NOMO-1 (cell line): Measurements from ENCODE around the gene COLEC11.
"Not testable (repeated sequence)": the region's sequence is repeated elsewhere in the genome, so short reads cannot be mapped to it uniquely, and the experiment has no call there.

Experiments used
- DNase-seq, 2 experiments: peaks; one replicate each; lab custom pipeline; 2025; ENCODE audit not compliant: unreplicated experiment in 2 of 2; lab: John Stamatoyannopoulos, UW

The COLEC11 gene

DNA sequence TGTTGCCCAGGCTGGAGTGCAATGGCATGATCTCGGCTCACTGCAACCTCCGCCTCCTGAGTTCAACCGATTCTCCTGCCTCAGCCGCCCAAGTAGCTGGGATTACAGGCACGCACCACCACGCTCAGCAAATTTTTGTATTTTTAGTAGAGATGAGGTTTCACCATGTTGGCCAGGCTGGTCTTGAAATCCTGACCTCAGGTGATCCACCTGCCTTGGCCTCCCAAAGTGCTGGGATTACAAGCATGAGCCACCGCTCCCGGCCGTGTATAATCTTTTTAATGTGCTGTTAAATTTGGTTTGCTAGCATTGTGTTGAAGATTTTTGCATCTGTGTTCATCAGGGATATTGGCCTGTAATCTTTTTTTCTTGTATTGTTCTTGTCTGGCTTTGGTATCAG lies 24.7 kb downstream of the COLEC11 start:
- not testable (repeated sequence) for DNase-seq

DNA sequence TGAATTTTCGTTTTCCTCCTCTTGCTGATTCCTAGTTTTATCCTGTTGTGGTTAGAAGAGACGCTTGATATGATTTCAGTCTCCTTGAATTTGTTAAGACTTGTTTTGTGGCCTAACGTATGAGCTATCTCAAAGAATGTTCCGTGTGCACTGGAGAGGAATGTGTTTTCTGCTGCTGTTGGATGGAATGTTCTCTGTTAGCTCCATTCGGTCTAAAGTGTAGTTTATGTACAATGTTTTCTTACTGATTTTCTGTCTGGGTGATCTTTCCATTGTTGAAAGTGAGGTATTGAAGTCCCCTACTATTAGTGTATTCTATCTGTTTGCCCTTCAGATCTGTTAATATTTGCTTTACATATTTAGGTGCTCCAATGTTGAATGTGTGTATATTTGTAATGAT lies 25.9 kb downstream of the COLEC11 start:
- no peak for DNase-seq

DNA sequence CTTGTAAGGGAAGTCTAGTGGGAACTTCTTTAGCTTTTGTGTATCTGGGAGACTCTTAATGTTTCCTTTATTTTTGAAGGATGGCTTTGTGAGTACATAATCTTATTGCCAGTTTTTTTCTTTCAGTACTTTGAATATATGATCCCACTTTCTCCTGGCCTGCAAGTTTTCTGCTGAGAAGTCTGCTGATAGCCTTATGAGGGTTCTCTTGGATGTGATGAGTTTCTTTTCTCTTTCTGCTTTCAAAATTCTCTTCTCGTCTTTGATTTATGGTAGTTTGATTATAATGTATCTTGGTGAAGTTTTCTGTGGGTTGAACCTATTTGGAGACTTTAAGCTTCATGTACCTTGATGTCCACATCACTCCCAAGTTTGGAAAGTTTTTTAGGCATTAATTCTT lies 28.1 kb downstream of the COLEC11 start:
- no peak for DNase-seq

DNA sequence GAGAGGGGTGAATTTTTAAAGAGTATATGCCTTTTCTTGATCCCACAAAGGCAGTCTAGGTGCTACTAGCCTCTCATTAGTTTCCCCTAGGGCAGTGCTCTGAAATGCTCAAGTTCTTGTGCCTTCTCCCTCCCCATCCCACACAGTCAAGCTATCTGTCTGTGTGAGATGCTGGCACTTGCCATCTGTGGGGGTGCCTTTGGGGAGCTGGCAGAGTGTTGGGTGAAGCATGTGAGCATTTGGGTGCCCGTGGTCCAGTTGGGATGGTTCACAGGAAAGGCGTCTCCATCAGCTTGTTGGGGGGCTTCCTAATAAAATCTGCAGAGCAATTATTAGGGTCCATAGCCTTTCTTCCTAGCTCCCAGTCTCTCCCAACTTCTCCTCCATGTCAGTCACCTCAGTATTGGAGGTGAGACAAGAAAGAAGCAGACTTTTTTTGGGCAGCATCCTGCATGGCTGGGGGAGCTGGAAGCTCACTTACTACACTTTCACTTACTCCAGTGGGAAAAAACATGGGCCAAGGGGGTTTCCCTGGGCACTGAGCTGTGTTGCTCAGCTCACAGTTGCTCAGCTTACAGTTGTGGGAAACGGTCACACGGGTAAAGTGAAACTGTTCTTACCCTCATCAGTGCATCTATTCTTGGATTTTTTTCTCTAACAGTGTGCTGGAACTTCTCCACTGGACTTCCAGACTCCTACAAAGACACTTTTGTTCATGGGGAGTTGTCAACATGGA lies 29.3 kb downstream of the COLEC11 start:
- DNase-seq = no peak

DNA sequence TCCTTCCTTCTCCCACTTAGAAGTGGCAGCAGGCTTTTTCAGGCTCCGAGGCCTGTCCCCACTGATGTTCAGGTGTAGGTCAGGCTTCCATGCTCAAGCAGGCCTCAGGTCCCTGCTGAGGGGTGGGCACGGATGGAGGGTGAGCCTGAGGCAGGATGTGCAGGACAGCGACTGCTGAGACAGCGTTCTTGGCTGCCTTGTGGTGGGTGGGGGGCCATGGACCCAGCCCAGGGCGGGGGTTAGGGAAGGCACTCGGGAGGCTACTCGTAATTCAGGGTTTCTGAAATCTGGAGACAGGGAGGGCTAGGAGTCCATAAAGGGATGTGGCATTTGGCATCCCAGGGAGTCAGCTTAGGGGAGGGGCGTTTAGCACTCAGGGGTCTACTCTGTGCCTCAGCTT lies 30.3 kb downstream of the COLEC11 start:
- DNase-seq = no peak

DNA sequence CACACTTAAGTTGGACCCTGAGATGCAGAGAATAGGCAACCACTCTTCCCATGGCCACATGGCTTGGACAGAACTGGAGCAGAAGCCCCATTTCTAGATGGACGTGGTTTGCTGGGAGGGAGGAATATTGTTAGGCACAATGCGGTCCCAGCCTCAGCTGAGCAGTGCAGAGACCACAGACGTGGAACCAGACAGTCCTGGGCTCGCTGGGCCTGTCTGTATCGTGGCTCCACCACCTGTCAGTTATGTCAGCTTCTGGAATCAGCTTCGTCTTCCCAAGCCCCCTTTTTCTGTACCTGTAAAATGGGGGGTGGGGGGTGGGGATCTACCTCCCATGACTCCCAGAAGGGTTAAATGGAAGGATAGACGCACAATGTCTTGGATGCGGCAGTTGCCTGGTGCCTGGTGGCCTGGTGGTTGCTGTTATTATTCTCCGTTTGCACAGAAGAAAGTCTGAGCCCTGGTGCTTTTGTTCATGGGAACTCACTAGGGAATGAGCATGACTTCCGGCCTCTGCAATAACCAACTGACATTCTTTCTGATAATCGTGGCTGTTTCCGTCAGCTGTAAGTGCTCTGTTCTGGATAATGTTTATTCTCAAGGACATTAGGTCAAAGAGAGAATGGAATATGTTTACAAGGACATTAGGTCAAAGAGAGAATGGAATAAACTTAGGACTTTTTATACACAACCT lies 31.4 kb downstream of the COLEC11 start:
- no peak for DNase-seq

DNA sequence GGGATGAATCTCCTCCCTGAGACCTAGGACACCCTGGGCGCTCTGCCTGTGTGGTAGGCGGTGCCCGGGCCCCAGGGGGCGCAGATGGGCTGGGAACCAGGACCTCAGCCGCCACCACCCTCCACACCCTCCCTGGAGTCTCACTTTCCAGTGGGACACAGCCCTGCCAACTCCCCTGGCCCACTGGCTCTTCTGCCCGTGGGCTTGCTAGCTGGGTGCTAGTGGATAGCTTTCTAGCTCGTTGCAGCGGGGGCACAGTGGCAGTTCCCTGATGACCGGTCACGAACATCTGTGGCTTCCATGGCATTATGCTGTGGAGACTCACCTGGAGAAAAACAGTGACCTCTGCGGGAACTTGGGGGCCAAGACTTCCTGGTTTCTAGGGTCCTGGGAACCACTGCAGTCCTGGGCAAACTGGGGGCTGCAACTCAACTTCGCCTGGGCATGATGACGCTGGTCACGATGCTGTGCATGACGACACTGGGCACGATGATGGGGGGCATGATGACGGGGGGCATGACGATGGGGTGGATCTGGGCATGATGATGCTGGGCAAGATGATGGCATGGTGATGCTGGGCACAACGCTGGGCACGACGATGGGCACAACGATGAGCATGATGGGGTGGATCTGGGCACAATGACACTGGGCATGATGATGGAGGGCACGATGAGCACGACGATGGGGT lies 32.0 kb downstream of the COLEC11 start:
- no peak for DNase-seq

DNA sequence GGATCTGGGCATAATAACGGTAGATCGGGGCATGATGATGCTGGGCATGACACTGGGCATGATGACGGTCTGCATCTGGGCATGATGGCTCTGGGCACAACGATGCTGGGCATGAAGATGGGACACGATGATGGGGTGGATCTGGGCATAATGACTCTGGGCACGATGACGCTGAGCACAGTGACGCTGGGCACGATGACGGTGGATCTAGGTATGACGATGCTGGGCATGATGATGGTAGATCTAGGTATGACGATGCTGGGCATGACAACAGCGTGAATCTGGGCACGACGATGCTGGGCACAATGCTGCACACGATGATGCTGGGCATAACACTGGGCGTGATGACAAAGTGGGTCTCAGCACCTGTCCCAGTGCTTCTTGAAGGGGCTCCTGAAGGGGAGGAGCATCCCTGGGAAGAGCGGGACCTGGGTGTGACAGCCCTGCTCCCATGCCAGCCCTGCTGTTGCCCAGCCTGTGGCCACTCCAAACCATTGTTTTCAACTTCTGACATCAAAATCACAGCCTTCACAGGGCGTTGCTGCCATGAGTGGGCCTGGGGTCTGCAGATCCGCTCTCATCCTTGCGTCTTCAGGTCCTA lies 32.7 kb downstream of the COLEC11 start:
- no peak for DNase-seq

DNA sequence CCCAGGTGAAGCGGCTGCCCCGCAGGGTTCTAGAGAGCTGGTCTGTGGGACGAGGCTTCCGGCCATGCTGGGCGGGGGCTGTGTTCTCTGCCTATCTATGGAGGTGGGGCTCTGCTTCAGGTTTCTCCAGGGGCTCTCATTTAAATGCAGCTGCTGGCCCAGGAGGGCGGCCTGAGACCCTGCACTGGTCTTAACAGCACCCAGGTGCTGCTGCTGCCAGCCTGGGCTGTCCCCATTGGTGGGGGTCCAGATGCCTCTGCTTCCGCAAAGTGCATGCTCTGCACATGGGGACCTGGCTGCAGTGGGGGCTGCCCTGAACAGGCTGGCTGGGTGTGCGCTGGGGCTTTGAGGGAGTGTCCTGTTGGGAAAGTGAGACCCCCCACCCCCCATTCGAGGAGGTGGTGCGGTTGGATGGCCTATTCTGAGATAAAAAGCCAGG lies 33.3 kb downstream of the COLEC11 start:
- DNase-seq = no peak

DNA sequence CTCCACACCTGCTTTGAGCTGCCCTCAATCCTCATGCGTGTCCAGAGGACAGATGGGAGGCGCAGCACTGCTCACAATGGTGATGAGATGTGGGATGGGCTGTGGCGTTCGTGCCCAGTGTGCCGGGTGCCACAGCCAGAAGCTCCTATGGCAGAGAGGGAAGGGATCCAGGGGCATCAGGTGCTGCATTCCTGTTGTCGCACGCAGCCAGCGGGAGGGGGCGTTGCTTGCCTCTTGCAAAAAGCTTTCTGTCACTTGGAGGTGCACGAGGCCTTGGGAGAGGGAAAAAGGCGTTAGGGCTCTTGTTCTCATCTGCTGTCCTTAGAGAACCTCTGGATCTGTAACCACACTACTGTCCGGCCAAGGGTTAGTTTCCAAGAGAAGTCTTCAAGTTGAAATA lies 33.9 kb downstream of the COLEC11 start:
- DNase-seq = no peak

DNA sequence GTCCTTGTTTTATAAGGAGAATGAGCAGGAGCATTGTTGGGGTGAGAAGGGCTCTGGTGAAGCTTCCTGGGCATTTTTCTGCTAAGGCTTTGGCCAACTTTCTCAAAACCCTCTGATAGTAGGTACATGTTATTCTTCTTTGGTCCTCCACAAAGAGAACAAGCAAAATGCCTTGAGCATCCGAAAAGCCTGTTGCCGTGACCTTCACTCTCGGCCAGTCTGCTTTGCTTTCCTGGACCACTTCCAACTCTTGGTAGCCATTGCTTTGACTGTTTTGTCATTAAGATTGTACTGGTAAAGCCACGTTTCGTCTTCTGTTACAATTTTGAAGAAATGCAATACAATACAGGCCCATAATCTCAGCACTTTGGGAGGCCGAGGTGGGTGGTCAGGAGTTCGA lies 35.7 kb downstream of the COLEC11 start:
- no peak for DNase-seq

DNA sequence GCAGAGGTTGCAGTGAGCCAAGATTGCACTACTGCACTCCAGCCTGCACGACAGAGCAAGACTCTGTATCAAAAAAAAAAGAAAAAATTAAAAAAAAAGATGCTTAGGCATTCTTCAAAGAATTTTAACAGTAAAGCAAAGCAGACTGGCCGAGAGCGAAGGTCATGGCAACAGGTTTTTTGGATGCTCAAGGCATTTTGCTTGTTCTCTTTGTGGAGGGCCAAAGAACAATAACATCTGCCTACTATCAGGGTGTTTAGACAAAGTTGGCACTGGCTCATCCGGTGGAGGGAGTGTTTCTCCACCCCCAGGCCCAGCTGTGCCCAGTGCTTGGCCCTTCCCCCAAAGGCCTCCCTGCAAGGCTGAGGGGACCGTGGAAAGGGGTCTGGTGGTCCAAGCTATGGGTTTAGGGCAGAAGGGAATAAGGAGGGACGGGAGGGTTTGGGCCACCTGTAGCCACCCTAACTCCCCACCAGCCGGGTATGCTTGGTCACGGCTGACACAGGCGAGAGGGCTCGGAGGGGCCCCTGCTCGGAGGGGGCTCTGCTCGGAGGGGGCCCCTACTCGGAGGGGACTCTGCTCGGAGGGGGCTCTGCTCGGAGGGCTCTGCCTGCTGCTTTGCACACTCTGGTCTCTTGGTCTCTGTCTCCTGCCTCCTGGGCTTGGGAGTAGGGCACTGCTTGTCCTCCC lies 36.4 kb downstream of the COLEC11 start:
- DNase-seq = no peak

DNA sequence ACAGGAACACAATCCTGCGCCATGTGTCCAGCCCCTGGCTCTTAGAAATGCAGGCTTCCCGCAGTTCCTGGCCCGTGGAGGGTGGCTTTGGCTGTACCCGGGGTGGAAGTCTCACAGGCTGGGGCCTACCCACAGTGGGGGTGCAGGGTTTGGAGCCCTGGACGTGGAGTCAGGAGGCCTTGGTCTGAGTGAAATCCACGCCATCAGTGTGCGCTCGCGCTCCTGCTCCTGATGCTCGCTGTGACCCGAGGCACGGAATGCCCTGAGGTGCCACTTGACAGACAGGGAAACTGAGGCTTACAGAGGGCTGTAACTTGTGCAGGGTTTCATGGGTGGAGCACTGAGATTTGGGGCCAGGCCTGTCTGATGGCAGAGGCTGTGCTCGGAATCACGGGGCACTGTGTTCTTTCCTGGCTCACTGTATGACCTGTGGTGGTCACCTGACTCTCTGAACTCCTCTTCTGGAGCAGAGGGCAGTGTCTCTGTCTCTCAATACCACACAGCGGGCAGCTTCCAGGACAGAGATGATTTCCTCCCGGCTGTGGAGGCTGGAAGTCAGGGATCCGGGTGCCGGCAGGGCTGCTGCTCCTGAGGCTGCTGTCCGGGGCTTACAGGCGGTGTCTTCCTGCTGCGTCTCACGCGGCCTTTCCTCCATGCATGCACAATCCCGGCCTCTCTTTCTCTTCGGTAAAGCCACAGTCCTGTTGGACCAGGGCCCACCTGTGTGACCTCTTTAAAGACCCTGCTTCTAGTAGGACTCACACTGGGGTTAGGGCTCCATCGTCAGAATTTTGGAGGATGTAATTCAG lies 37.1 kb downstream of the COLEC11 start:
- no peak for DNase-seq

DNA sequence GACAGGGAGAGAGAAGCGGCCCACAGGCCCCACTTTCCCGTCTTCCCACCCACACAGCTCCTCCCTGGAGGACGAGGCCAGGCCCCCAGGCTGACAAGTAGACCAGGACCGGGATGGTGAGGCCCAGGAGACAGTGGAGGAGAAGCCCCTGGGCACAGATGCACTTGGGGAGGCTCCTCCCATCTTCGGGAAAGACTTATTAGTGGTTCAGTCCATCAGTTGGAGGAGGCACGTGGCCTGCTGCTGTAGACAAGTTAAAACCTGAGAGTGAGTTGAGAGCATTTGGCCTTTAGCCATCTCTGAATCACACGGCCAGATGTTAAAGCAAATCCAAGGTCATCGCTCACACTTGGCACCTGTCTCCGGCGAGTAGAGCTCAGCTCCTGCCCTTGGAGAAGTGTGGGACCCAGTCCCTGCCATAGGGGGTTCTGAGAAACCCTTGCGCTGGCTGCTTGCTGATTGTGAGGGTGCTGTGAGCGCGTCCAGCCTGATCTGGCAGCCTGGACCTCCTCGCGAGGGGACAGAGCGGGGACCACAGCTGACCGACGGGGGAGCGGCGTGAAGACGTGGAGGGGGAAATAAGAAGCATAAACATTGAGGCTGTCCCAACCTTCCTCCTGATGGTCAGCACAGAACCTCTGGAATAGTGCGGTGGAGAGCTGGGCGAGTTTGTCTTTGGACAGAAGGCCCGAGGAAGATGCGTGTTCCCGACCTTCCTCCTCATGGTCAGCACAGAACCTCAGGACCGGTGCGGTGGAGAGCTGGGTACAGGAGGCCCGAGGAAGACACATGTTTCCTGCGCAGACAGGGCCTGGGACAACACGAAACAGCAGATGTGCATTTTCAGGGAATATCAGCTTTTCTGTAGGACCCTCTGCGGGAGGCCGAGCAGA lies 38.4 kb downstream of the COLEC11 start:
- DNase-seq = no peak

DNA sequence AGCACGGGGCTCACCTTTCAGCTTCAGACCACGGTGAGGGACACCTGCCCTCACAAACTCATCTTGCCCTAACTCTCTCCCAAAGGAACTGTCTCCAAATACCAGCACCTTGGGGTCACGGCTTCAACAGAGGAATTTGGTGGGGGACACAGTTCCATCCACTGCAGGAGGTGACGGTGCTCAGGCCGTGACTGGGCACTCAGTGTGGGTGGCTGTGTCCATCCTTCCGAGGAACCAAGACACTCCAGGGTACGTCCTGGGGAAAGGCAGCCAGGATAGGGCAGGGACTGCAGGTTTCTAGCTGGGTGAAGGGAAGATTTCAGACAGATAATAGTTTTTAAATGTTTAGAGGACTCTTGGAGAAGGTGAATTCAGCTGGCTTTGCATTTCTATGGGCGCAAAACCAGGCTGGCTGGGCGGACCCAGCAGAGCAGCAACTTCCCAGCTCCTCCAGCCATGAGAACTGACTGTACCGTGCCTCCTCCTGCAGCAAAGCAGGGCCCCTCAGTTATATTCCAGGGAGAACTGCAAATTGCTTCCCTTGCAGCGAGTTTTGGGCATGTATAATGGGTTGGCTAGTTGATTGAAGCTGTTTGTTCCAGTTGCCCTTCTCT lies 39.2 kb downstream of the COLEC11 start:
- no peak for DNase-seq

DNA sequence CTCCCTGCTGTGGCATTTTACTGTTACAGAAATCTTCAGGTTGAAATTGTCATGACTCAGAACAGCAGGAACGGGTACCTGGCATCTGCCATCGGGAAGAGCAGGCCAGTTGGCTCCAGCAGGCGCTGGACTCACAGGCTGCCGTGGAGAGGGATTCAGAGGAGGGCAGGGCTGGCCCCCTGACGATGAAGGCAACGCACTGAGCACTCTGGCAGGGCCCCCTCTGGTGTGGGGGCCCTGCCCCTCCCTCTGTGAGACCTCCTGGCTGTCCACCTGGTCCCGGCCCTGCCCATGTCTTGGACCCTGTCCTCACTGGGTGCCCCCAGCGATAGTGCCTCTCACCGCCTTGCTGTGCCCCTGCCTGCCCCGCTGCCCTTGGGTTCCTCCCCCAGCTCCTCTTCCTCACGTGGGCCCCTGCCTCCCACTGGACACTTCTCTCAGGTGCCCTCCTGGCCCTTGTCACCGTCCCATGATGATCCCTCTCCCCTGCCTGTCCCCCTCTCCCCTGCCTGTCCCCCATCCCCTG lies 39.7 kb downstream of the COLEC11 start:
- no peak for DNase-seq

DNA sequence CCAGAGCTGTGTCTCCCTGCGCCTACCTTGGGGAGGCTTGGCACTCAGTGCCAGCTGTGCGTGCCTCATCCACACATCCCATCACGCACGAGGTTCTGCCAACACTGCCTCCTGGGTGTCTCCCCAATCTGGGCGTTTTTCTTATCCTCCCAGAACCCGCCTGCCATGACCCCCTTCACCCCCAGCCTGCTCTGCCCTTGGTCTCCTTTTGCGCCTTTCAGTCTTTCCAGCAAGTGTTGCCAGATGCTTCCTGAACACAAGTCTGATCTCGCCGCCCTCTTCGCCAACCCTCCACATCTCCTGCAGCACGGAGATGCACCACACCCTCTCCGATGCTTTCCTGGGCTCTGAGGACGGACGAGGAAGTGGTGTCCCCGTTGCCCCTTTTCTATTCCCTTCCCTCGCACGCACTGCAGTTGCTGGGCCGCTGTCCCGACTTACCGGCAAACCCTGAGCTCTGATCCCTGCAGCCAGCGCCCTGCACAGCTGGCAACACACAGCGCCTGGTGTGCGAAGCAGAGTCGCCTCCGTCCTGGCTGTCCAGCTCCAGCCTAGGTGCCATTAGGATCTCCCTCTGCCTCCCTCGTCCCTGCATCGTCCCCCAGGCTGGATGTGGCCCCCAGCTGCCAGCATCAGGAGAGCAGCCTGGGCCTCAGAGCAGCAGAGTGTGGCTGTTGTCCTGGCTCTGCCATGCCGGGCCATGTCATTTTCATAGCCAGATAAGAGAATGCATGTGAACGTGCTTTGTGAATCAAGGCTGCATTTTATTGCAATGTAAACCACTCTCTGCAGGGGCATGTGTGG lies 40.5 kb downstream of the COLEC11 start:
- DNase-seq = no peak

DNA sequence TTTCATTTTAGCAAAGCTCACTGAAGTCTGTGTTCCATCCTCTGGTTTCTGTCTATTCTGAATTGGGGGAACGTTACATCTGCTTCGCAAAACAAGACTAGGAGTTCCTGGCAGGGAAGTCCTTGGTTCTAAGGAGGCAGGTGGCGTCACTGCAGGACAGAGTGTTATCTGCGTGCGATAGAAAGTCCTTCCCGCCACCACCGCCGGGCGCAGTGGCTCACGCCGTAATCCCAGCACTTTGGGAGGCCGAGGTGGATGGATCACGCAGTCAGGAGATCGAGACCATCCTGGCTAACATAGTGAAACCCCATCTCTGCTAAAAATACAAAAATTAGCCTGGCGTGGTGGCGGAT lies 41.0 kb downstream of the COLEC11 start:
- DNase-seq = not testable (repeated sequence)
